ENCODE data around the gene TTC1. TPM values are rescaled to one million over a fixed set of nuclear protein-coding genes. Genes with fewer than 3 reads are reported as not detected.

TTC1 gene
- total RNA-seq, 1 donor from 2014 or later: 118 TPM

Other genes starting within 250 kb of the TTC1 start
- 1.4 TPM for gene ADRA1B, start 92.7 kb upstream of the TTC1 start, total RNA-seq
- gene PWWP2A, start 110.3 kb downstream of the TTC1 start, total RNA-seq: 11.4 TPM
- 3.3 TPM for gene FABP6, start 220.4 kb downstream of the TTC1 start, total RNA-seq

Data from left ventricle myocardium superior (tissue), 1 donor.